ENCODE data around the gene CSK. TPM values are rescaled to one million over a fixed set of nuclear protein-coding genes. Genes with fewer than 3 reads are reported as not detected.

Gene CSK
- total and polyA plus RNA-seq, 2 donors (not counting 1 experiment from before 2014, with no cell fraction given), result 325 to 651 TPM

- Mint-ChIP-seq H3K4me1 (peaks cover 39% of the 10 kb centered on the region), H3K9me3 (ENCODE audit: insufficient read depth) (no peaks in the 10 kb centered on the region), H3K27ac (peak overlapping the region; percentile 53), H3K27me3 (no peaks in the 10 kb centered on the region), H3K4me3 (no peak overlapping the region)
- Histone ChIP-seq H3K79me2 (ENCODE audit: control insufficient read depth, insufficient read depth, low read length) (peaks cover 34% of the 10 kb centered on the region), H3K4me2 (replicated peaks; ENCODE audit: low read depth, low read length, poor library complexity, severe bottlenecking) (no peak overlapping the region), H3K27ac (ENCODE audit: low read length in 2 of 2) (no peak overlapping the region), H3K9ac (ENCODE audit: low read length) (no peak overlapping the region), H3K9me3 (ENCODE audit: control extremely low read depth in 1 of 3, control insufficient read depth in 2 of 3, insufficient read depth in 1 of 3, low read length in 2 of 3) (no peaks in the 10 kb centered on the region), H3K36me3 (replicated peaks in 1 of 2; ENCODE audit: control extremely low read depth in 1 of 2, control insufficient read depth in 1 of 2, extremely low read depth in 1 of 2, insufficient read depth in 2 of 2, low read length in 1 of 2) (peaks cover 0 to 59% of the 10 kb centered on the region in 2 experiments), H2AFZ (ENCODE audit: insufficient read depth, low read depth, low read length, poor library complexity, severe bottlenecking) (no peak overlapping the region), H3K27me3 (replicated peaks in 1 of 4; ENCODE audit: control extremely low read depth in 1 of 4, control insufficient read depth in 3 of 4, insufficient read depth in 4 of 4, low read length in 3 of 4) (no peaks in the 10 kb centered on the region), H3K4me1 (ENCODE audit: control insufficient read depth in 2 of 2, insufficient read depth in 2 of 2, low read length in 2 of 2) (peaks cover 30 to 37% of the 10 kb centered on the region in 2 donors), H3K4me3 (ENCODE audit: control extremely low read depth in 1 of 5, extremely low read depth in 1 of 5, insufficient read depth in 1 of 5, low read depth in 2 of 5, low read length in 4 of 5) (no peak overlapping the region), H4K20me1 (ENCODE audit: control insufficient read depth, insufficient read depth, low read length, poor library complexity, severe bottlenecking) (peaks cover 72% of the 10 kb centered on the region)
- no peak for DNase-seq
- ChIA-PET CTCF (interaction anchor here (1.3 to 37.1 kb wide), 2 partner anchors 23 to 148 kb away, joined by 4 to 2548 read pairs; partner anchors contain the start of gene CSK), POLR2A (no interaction called here)
- intact Hi-C loops (cut with micrococcal nuclease), result no loop called here
- no peak for ATAC-seq (ENCODE audit: low read depth)
- TF ChIP-seq EZH2 (IDR thresholded peaks at IDR 0.05; ENCODE audit: borderline replicate concordance, insufficient read depth, low read depth, low read length, poor library complexity, severe bottlenecking) (no peak), CTCF (IDR thresholded peaks at IDR 0.05) (no peak)
- 91% methylated on average over 23 of the region's 31 CpGs for WGBS (ENCODE audit: insufficient coverage)
Measured at GRCh38 chr15:74802862-74803447, 21.1 kb downstream of the CSK start.

- Histone ChIP-seq H3K36me3 (replicated peaks in 1 of 2; ENCODE audit: control extremely low read depth in 1 of 2, control insufficient read depth in 1 of 2, extremely low read depth in 1 of 2, insufficient read depth in 2 of 2, low read length in 1 of 2) (peaks cover 0 to 39% of the 10 kb centered on the region in 2 experiments), H3K9ac (ENCODE audit: low read length) (no peak overlapping the region), H4K20me1 (ENCODE audit: control insufficient read depth, insufficient read depth, low read length, poor library complexity, severe bottlenecking) (peaks cover 53% of the 10 kb centered on the region), H3K9me3 (ENCODE audit: control extremely low read depth in 1 of 3, control insufficient read depth in 2 of 3, insufficient read depth in 1 of 3, low read length in 2 of 3) (no peaks in the 10 kb centered on the region), H3K4me2 (replicated peaks; ENCODE audit: low read depth, low read length, poor library complexity, severe bottlenecking) (no peak overlapping the region), H2AFZ (ENCODE audit: insufficient read depth, low read depth, low read length, poor library complexity, severe bottlenecking) (no peak overlapping the region), H3K4me1 (ENCODE audit: control insufficient read depth in 2 of 2, insufficient read depth in 2 of 2, low read length in 2 of 2) (peaks cover 25 to 36% of the 10 kb centered on the region in 2 donors), H3K27me3 (replicated peaks in 1 of 4; ENCODE audit: control extremely low read depth in 1 of 4, control insufficient read depth in 3 of 4, insufficient read depth in 4 of 4, low read length in 3 of 4) (no peaks in the 10 kb centered on the region), H3K4me3 (ENCODE audit: control extremely low read depth in 1 of 5, extremely low read depth in 1 of 5, insufficient read depth in 1 of 5, low read depth in 2 of 5, low read length in 4 of 5) (no peak overlapping the region), H3K79me2 (ENCODE audit: control insufficient read depth, insufficient read depth, low read length) (peaks cover 21% of the 10 kb centered on the region), H3K27ac (ENCODE audit: low read length in 2 of 2) (peak overlapping the region in 1 of 2 donors; percentile 23)
- intact Hi-C loops (cut with micrococcal nuclease), result no loop called here
- Mint-ChIP-seq H3K4me3 (no peak overlapping the region), H3K27ac (peak overlapping the region; percentile 75), H3K9me3 (ENCODE audit: insufficient read depth) (no peaks in the 10 kb centered on the region), H3K27me3 (no peaks in the 10 kb centered on the region), H3K4me1 (peaks cover 36% of the 10 kb centered on the region)
- CTCF ChIA-PET, result interaction anchor here (0.6 to 37.1 kb wide), 7 partner anchors 16 to 285 kb away, joined by 3 to 2548 read pairs (median 3); partner anchors contain the start of gene CSK
- DNase-seq, result no peak
- WGBS (ENCODE audit: insufficient coverage), result 98% methylated on average over 6 of the region's 6 CpGs
- ATAC-seq (ENCODE audit: low read depth), result no peak
- TF ChIP-seq CTCF (IDR thresholded peaks at IDR 0.05) (no peak), EZH2 (IDR thresholded peaks at IDR 0.05; ENCODE audit: borderline replicate concordance, insufficient read depth, low read depth, low read length, poor library complexity, severe bottlenecking) (no peak)
- POLR2A ChIA-PET, result interaction anchor here (0.7 to 1.7 kb wide), 2 partner anchors 11 to 33 kb away, joined by 3 to 5 read pairs; no protein-coding TSS in a partner anchor
Measured at GRCh38 chr15:74804935-74805334, 23.1 kb downstream of the CSK start.

Data from B cell (primary cell).